SK-N-MC (cell line): ENCODE measurements around the gene ZNF567.

ENCODE experiments used
- EZH2 ChIP-seq: fragments of 200-600 bp; sonication (generic); IDR thresholded peaks from one replicate; pipeline ENCODE4 v1.6.1; 2017; ENCODE audit warnings: antibody characterized with exemption
- FOXP2 ChIP-seq: optimal IDR thresholded peaks from 2 replicates; pipeline ENCODE3; 2011; ENCODE audit warnings: mild to moderate bottlenecking, moderate library complexity; ENCODE audit not compliant: insufficient read depth; ENCODE audit errors: extremely low read length, control extremely low read depth
- POLR2AphosphoS5 ChIP-seq: IDR thresholded peaks from 2 replicates; pipeline ENCODE4 v1.6.1; 2012; ENCODE audit warnings: mild to moderate bottlenecking, low read depth, low read length, borderline replicate concordance

DNA sequence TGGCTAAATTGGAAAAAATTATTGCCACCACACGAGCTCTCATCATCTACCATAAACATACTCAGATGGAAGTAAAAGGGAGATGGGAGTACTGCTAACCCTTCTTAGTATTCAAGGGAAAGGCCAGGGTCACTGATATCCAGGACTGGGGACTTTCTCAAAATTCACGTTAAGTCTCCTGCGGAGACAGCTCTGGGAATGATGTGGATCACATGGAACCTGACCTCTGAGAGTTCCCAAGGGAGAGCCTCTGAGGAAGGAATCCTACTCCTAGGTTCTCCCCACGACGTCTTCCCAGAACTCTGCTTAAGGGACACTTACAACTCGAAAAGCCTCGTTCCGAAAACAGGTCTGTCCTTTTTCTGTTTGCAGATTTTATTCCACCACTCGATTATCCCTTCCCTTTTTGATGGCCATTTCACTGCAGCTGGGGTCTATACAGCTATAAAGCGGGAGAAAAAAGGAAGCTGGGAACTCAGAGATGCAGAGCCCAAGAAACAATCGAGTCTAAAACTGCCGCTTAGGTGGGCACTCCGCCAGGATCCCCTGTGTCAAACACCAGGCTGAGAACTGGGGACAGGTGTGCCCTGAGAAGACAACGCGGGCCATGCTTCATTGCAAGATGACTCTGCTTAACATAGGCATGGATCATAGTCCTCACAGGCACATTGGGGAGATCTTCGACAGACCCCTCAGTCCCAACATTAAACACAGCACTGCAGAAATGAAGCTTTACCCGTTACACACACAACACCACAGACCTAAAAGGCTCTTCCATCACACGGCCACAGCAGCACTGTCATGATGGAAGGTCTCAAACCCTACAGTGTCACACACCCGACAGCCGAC, 823 bp upstream of the ZNF567 start:
- TF ChIP-seq EZH2 = no peak
- TF ChIP-seq POLR2AphosphoS5 = no peak
- no peak for TF ChIP-seq FOXP2
